ENCODE measurements around the gene INHBA.

INHBA gene

DNA sequence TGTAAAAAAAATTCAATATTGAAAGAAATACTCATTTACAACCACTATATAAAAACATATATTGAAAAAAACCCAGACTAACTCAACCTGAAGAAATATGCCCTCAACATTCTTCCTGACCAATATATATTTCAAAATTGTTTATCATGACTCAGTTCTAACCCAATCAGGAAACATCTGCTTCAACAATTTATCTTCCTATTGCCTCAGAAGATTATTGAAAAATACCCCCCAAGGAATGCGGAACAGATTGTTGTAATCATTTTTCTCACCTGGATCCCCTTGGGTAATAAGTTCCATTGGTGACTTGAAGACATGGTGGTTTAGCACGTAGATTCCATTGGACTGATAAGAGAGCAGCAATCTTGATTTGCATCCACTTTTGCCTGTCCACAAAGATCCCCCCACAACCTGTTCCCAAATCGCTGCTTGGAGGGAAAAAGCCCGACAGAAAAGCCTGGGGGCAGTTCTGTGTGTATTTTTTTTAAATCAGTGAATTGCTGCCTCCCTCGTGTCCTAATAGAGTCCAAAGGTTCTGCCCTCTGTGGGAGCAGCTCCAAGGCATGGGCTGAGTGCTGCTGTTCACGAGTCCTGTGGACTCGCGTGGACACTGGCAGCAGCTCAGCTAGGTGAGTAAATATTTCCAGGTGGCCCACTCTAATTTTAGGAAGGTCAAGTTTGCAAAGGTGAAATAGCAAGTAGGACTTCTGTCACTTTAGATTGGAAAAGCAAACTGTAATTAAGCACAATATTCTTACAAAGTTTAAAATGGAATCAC lies 5.9 kb upstream of the INHBA start:
- DNase-seq (ENCODE audit: low read depth): no peak
- no peak overlapping the region for H3K4me3 ChIP-seq (ENCODE audit: low read depth, low read length)
- TF ChIP-seq, protein P1, sequence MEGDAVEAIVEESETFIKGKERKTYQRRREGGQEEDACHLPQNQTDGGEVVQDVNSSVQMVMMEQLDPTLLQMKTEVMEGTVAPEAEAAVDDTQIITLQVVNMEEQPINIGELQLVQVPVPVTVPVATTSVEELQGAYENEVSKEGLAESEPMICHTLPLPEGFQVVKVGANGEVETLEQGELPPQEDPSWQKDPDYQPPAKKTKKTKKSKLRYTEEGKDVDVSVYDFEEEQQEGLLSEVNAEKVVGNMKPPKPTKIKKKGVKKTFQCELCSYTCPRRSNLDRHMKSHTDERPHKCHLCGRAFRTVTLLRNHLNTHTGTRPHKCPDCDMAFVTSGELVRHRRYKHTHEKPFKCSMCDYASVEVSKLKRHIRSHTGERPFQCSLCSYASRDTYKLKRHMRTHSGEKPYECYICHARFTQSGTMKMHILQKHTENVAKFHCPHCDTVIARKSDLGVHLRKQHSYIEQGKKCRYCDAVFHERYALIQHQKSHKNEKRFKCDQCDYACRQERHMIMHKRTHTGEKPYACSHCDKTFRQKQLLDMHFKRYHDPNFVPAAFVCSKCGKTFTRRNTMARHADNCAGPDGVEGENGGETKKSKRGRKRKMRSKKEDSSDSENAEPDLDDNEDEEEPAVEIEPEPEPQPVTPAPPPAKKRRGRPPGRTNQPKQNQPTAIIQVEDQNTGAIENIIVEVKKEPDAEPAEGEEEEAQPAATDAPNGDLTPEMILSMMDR (IDR thresholded peaks at IDR 0.05; ENCODE audit: control insufficient read depth, extremely low read depth, insufficient read depth): no peak

DNA sequence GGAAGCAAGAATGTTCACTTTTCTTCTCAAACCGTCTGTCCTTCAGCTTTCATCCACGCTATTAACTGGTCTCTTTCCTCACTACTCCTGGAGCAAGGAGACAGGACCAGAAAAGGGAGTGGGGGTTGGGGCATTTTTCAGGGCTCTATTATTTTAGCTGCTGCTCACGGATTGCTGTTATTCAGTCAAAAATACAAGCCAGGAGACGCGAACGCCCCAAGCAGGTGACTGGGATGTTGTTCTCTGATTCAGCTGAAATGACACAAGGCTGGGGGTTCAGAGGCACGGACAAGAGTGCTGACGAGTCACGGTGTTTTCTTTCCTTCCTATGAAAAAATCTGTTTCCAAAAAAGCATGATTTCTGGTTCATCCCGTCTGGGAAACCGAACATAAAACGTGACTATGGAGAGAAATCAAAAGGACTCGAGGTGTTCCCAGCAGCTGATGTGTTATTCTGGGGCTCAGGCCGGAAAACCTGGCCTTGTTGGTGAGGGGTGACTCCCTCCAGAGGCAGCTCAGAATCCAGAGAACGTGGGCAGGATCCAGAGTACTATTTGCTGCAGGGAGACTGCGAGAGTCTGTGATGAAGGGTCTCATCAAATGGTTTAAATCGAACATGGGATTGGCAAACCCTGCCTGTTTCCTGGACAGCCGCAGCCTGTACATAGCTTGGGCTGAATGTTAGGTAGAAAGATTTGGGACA lies 3.5 kb upstream of the INHBA start:
- H3K4me3 ChIP-seq (ENCODE audit: low read depth, low read length): no peak overlapping the region
- no peak for DNase-seq (ENCODE audit: low read depth)
- TF ChIP-seq, protein P1 (IDR thresholded peaks at IDR 0.05; ENCODE audit: control insufficient read depth, extremely low read depth, insufficient read depth): no peak

DNA sequence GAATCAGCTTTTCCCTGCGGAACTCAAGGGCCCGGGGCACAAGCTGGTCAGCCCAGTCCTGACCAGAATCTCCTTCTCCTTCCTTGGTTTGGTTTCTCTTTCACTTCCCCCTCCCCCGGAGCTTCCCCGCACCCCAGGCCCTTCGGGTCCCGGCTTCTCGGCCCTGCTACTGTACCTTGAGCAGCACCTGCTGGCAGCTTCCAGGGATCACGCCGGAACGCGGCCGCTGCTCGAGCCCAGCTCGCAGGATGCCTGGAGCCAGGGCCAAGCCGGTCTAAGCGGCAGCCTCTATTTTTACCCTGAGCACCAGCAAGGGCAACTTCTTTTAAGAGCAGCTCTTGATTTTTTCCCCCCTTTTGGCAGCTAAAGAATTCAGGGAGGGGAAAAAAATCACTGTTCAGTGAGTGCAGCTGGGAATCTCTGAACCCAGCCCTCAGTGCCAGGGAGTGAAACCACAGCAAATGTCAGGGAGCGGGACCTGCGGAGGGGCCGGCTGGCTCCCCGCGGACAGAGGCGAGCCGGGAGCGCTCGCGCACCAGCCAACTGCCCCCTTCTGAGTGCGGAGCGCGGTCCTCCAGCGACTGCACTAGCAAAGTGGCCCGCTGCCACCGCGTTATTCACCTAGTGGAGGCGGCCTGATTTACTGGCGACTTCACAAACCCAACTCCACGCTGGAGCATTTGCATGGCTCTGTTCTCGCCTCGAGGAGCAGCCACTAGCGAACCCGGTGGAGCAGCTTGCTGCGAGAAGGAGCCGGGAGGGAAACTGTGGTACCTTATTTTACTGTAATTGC lies 2.4 kb upstream of the INHBA start:
- TF ChIP-seq, protein P1 (IDR thresholded peaks at IDR 0.05; ENCODE audit: control insufficient read depth, extremely low read depth, insufficient read depth): peak; percentile 94
- DNase-seq (ENCODE audit: low read depth): no peak
- H3K4me3 ChIP-seq (ENCODE audit: low read depth, low read length): peak overlapping the region; percentile 34

DNA sequence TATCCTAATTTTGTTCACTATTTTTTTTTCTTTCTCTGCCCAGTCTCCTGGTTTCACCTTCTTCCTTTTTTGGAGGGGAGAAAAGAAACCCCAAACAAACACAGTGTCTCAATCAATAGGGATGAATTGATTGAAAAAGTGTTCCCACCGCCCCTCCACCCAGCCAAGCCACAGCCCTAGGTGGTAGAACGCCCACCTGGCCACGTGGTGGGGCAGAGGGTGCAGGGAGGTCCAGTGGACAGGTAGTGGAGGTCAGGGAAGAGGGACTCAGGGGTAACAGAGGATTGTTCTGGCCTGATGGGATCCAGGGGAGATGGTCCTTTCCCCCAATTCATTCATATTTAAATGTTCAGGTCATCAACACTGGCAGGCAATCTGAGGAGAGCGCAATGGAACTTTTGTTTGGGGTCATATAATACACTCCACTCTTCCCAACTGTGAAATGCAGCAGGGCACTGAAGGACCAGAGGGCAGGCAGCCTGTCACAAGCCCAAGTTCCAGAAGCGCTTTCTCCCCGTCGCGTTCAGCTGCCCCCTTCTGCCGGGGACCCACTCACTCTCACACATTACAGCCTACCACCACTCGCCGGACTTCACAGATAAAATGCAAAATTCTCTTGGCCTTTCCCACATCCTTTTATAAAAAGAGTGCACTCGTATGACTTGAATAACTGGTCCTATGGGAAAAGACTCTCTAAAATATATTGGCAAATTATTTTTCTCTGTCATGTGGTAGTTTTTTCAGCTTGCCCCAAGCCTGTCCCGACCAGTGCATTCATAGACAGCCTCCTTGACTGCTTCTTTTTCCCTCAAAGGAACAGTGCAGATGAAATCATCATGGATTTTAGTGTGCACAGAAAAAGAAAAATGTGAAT lies 1.6 kb downstream of the INHBA start:
- H3K4me3 ChIP-seq (ENCODE audit: low read depth, low read length): no peak overlapping the region
- DNase-seq (ENCODE audit: low read depth): no peak
- TF ChIP-seq, protein P1 (IDR thresholded peaks at IDR 0.05; ENCODE audit: control insufficient read depth, extremely low read depth, insufficient read depth): no peak

DNA sequence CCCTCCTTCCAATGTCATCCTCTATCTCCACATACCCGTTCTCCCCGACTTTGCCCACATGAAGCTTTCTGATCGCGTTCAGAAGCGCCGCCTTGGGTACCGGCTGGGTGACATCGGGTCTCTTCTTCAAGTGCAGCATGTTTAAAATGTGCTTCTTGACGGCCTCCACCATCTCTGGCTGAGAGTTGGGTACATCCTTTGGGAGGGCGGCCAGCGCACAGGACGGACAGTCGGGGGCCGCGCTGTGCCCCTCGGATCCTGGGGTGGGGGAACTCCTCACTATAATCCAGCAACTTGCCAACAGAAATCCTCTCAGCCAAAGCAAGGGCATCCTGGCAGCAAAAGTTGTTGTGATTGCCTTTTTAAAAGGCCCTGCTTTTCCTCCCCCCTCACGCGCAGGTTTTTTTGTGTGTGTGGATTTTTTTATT lies 2.8 kb downstream of the INHBA start:
- H3K4me3 ChIP-seq (ENCODE audit: low read depth, low read length): no peak overlapping the region
- TF ChIP-seq, protein P1 (IDR thresholded peaks at IDR 0.05; ENCODE audit: control insufficient read depth, extremely low read depth, insufficient read depth): no peak
- DNase-seq (ENCODE audit: low read depth): no peak

DNA sequence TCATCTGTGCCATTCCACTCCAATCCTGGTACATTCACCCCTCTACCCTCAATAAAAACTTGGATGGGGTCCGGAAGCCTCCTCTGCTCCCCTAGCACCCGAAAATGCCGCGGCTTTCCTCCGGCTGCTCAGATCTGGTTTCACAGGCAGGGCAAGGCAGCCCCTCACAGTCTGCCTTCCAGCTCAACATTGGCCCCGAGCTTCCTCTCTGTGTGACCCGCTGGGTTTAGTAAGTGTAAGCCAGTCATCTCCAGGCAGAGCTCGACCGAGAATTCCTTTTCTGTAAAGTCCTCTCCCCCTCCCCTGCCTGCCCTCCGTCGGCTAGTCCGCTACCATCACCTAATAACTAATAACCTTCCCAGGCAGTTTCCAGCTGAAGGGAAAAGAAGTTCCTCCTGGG lies 3.4 kb downstream of the INHBA start:
- no peak for DNase-seq (ENCODE audit: low read depth)
- TF ChIP-seq, protein P1 (IDR thresholded peaks at IDR 0.05; ENCODE audit: control insufficient read depth, extremely low read depth, insufficient read depth): no peak
- H3K4me3 ChIP-seq (ENCODE audit: low read depth, low read length): no peak overlapping the region
